Right atrium auricular region (tissue), 2 donors: ENCODE measurements around the gene CDC14A. TPM values are rescaled to one million over a fixed set of nuclear protein-coding genes. Genes with fewer than 3 reads are reported as not detected.
"Not testable (repeated sequence)": the region's sequence is repeated elsewhere in the genome, so short reads cannot be mapped to it uniquely, and the experiment has no call there.

Source experiments
- DNase-seq: peaks from one replicate; pipeline ENCODE4 v3.0.0-alpha.2; 2019; ENCODE audit warnings: low spot score
- H3K27ac ChIP-seq, 2 donors: fragments of 200-600 bp; sonication (generic); 1 replicate in 1 of 2; 2 replicates in 1 of 2; pipeline ENCODE4 v1.5.1; 2016 to 2019
- H3K27me3 ChIP-seq, 2 donors: fragments of 200-600 bp; sonication (generic); one replicate each; pipeline versions ENCODE4 v1.5.1 to v1.6.0; 2017 to 2019
- H3K36me3 ChIP-seq: fragments of 200-600 bp; sonication (generic); one replicate; pipeline ENCODE4 v1.5.1; 2016
- H3K4me1 ChIP-seq, 2 donors: fragments of 200-600 bp; sonication (generic); one replicate each; pipeline versions ENCODE4 v1.5.1 to v1.6.0; 2017 to 2019
- H3K4me3 ChIP-seq, 2 donors: fragments of 200-600 bp; sonication (generic); 1 replicate in 1 of 2; 2 replicates in 1 of 2; pipeline ENCODE4 v1.5.1; 2017 to 2019; ENCODE audit warnings: mild to moderate bottlenecking in 1 of 2, moderate library complexity in 1 of 2
- H3K9me3 ChIP-seq, 2 donors: fragments of 200-600 bp; sonication (generic); one replicate each; pipeline ENCODE4 v1.5.1; 2019
- CTCF ChIP-seq, 2 donors: fragments of 200-600 bp; sonication (generic); IDR thresholded peaks; one replicate each; pipeline ENCODE4 v1.5.1; 2019; ENCODE audit warnings: antibody characterized with exemption in 2 of 2
- total RNA-seq, 2 donors: library from RNA; depleted of rRNA; stranded (reverse); fragments of >200 nt; gene quantifications; one replicate each; pipeline ENCODE4 v1.1.0, GENCODE V29; 2016

CDC14A gene
- total RNA-seq, 2 donors from 2014 or later: 5.3 to 5.5 TPM

DNA sequence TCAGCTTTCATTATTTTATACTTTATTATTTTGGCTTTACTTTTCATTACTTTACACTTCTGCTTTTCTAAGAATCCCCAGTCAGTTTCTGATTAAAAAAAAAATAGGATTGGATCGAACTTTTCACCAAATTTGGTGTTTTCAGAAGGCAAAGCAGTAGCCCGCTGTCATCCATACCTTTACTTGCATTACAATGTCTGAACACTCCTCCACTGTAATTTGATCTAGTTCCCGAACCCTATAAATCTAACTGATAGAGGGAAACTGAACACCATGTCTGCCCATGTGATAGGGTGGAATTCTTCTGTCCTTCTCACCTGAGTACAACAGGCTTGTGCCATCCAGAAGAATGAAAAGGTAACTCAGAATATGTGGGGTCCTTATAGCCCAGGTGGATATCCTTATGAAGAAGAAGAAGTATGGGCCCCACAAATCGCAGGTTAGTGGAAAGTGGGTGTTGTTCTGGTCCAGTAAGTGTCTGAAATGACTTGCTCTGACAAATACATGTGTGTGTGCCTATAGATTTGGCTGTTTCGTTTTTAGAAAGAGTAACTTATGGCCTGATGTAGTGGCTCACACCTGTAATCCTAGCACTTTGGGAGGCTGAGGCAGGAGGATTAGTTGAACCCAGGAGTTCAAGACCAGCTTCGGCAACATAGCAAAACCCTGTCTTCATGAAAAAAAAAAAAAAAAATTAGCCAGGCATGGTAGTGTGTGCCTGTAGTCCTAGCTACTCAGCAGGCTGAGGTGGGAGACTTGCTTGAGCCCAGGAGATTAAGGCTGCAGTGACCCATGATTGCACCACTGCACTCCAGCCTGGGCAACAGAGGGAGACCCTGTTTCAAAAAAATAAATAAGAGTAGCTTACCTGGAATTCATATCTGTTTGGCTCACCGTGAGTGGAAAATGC, 26.6 kb upstream of the CDC14A start:
- DNase-seq: no peak
- H3K36me3 ChIP-seq: no peaks in the 10 kb centered on the region
- TF ChIP-seq CTCF (IDR thresholded peaks at IDR 0.05): no peak
- H3K4me3 ChIP-seq: no peak overlapping the region
- H3K27me3 ChIP-seq: no peaks in the 10 kb centered on the region
- H3K27ac ChIP-seq: no peak overlapping the region
- no peaks in the 10 kb centered on the region for H3K9me3 ChIP-seq
- peaks cover 0 to 6% of the 10 kb centered on the region in 2 donors for H3K4me1 ChIP-seq

GRCh38 chr1:100326325-100326670, 26.0 kb upstream of the CDC14A start:
- H3K9me3 ChIP-seq, H3K4me1 ChIP-seq, H3K36me3 ChIP-seq, H3K27me3 ChIP-seq, H3K27ac ChIP-seq, DNase-seq, H3K4me3 ChIP-seq: not testable (repeated sequence)

GRCh38 chr1:100328133-100328532, 24.2 kb upstream of the CDC14A start:
- H3K4me1 ChIP-seq: peaks cover 0 to 5% of the 10 kb centered on the region in 2 donors
- H3K36me3 ChIP-seq: no peaks in the 10 kb centered on the region
- H3K27ac ChIP-seq: no peak overlapping the region
- no peak for DNase-seq
- no peaks in the 10 kb centered on the region for H3K27me3 ChIP-seq
- H3K4me3 ChIP-seq: no peak overlapping the region
- no peak for TF ChIP-seq CTCF (IDR thresholded peaks at IDR 0.05)
- no peaks in the 10 kb centered on the region for H3K9me3 ChIP-seq

DNA sequence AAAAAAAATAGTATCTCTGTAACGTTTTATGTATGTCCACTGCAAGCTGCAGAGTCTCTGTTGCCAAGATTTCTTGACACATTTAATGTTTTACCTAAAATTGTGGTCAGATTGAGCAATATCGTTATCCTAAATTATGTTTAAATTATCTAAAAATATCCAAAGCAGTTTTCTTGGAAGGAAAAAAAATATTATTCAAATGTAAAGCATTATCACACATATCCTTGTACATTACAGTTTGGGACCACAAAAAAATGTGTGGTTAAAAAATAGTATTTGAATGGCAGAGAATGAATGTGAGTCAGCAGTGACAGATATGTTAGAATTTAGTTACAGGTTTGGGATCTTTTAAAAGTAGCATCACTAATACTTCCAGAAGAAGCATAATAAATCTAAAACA, 21.2 kb upstream of the CDC14A start:
- H3K27ac ChIP-seq, H3K4me3 ChIP-seq, DNase-seq, H3K9me3 ChIP-seq, H3K36me3 ChIP-seq, H3K4me1 ChIP-seq, H3K27me3 ChIP-seq: not testable (repeated sequence)

DNA sequence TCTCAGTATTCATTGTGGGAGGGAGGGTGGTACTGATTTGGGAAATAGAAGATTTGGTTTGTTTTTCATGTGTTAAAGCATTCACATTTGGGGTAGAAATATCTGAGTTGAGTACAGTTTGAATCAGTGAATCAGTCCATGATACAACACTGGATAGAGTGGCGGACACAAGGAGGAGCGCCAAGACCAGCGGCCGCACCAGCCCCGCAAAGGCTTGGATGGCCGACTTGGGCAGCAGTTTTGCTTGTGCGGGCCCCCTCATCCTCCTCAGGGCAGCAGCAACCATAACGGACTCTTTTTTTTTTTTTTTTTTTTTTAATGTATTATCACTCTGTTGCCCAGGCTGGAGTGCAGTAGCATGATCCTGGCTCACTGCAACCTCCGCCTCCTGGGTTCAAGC, 20.0 kb upstream of the CDC14A start:
- Histone ChIP-seq H3K9me3 (no peaks in the 10 kb centered on the region), H3K27ac (no peak overlapping the region)
- no peak for DNase-seq

GRCh38 chr1:100335436-100335835, 16.9 kb upstream of the CDC14A start:
- Histone ChIP-seq H3K36me3 (no peaks in the 10 kb centered on the region), H3K27ac (no peak overlapping the region), H3K4me1 (no peaks in the 10 kb centered on the region), H3K9me3 (no peaks in the 10 kb centered on the region), H3K4me3 (no peak overlapping the region), H3K27me3 (no peaks in the 10 kb centered on the region)
- no peak for TF ChIP-seq CTCF (IDR thresholded peaks at IDR 0.05)
- DNase-seq: no peak

More for the DNA sequence above, 20.0 kb upstream of the CDC14A start:
- Histone ChIP-seq H3K4me3 (no peak overlapping the region), H3K36me3 (no peaks in the 10 kb centered on the region), H3K27me3 (no peaks in the 10 kb centered on the region), H3K4me1 (no peaks in the 10 kb centered on the region)
- no peak for TF ChIP-seq CTCF (IDR thresholded peaks at IDR 0.05)

- not testable (repeated sequence) for H3K9me3 ChIP-seq, H3K4me1 ChIP-seq, H3K4me3 ChIP-seq, H3K27ac ChIP-seq, DNase-seq, H3K36me3 ChIP-seq, H3K27me3 ChIP-seq
Observed at GRCh38 chr1:100337878-100338277, 14.4 kb upstream of the CDC14A start.

- not testable (repeated sequence) for H3K36me3 ChIP-seq
Observed at GRCh38 chr1:100339735-100340134, 12.6 kb upstream of the CDC14A start.

More at GRCh38 chr1:100339735-100340134, 12.6 kb upstream of the CDC14A start:
- H3K4me1 ChIP-seq, H3K4me3 ChIP-seq, DNase-seq, H3K9me3 ChIP-seq, H3K27me3 ChIP-seq, H3K27ac ChIP-seq: not testable (repeated sequence)
